Activated CD8-positive, alpha-beta memory T cell treated with anti-CD3 and anti-CD28 coated beads, Interleukin-2, amount 50 U/mL, for 48 hours (primary cell): ENCODE results near the gene ZC3H18.
"Not testable (repeated sequence)": the region's sequence is repeated elsewhere in the genome, so short reads cannot be mapped to it uniquely, and the experiment has no call there.

ENCODE experiments used
- DNase-seq: peaks from one replicate; pipeline ENCODE4 v3.0.0-alpha.2; 2020

The ZC3H18 gene

DNA sequence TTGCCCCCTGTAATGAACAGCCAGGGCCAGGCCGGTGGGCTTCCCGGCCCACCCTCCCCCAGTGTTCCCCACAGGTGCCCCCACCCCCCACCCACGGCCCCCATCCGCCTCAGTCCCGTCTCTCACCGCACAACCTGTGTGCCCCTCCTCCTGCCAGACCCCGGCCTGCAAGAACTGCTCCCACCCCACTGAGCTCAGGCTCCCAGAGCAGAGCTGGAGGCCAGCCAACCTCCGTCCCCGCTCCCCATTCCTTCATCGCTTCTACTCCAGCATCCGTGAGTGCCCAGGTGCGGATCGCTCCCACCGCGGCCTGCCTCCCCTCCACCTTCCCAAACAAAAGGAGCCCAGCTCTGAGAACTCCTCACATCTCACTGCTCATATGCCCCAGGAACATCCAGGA, 88.5 kb downstream of the ZC3H18 start:
- no peak for DNase-seq

DNA sequence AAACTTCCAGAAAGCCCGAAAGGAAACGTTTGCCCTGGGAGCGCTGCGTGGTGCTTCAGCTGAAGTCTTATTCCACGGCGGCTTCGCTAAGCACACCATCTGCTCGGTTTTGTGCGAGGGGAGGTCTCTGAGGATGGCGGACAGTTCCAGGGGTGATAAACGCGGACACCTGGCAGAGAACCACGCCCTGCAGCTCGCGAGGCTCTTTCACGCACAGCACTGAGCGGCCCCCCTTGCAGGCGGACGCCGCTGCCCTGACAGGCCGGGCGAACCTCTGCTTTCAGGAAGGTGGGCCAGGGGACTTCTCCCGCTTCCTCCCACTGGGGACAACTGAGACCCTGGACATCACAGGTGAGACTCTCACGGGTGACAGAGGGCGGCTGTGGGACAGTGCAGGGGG, 89.0 kb downstream of the ZC3H18 start:
- no peak for DNase-seq

DNA sequence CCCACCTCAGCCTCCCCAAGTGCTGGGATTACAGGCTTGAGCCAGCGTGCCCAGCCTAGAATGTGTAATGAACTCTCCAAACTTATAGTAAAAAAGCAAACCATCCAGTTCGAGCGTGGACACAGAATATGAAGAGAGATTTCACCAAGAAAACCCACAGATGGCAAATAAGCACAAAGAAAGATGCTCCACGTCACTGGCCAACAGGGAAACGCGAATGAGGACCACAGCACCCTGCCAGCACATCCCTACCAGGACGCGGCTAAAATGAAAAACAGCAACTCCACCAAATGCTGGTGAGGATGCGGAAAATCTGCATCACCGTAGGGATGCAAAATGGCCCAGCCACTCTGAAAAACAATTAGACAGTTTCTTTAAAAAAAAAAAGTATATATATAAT, 91.3 kb downstream of the ZC3H18 start:
- DNase-seq: no peak

DNA sequence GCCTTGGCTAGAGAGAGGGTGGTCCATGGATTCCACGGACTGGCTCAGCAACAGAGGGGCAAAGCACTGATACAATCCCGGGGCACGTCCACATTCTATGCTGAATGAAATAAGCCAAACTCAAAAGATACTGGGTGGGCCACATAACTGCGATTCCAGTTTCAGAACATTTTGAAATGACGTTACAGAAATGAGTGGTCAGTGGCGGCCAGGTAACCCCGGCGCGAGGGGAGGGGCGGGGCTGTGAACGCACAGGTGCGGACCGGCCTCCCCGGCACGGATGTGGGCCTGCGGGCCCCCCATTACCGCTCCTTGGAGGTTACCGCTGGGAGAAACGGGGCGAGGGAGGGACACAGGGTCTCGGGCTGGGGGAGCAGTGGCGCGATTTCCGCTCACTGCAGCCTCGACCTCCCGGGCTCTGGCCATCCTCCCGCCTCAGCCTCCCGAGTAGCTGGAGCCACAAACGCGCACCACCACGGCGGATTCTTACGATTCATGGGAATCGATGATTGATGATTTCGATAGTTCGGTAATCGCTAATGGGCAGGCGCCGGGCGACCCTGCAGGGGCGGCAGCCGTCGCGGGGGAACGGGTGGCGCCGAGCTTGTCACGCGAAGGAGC, 92.1 kb downstream of the ZC3H18 start:
- DNase-seq: no peak

DNA sequence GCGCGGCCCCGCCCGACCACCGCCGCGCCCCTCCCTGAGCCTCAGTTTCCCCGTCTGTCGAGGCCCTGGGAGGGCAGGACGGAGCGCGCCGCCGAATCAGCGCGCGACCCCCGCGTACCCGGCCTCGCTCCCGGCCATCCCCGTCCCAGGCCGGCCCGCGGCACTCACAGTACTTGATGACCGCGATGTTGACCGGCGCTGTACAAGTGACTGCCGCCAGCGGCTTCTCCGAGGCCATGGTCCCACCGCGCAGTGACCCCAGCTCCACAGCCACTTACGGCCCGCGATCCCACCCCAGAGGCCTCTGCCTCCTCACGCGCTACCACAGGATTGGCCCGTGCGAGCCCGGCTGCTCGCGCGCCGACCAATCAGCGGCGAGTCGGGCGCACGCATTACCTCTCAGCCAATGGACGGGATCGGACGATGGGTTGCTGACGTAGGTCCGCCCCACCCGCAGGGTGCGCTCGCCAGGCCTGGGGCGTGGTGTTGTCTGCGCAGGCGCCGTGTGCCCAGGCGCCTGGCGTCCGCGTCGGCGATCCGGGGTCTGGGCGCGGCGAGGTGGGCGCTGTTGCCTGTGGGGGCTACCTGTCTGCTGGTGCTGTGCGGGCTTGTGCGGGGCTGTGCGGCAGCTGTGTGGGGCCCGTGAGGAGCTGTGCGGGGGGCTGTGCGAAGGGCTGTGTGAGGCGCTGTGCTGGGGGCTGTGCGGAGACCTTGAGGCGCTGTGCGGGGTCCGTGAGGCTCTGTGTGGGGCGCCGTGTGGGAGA, 92.8 kb downstream of the ZC3H18 start, which contains the start of gene MVD:
Gene MVD, minus strand, starts transcription at position 249 of the 764 bp plus-strand sequence. Its CDS starts 11 bp downstream, at position 238.
- DNase-seq: peak; percentile 96

DNA sequence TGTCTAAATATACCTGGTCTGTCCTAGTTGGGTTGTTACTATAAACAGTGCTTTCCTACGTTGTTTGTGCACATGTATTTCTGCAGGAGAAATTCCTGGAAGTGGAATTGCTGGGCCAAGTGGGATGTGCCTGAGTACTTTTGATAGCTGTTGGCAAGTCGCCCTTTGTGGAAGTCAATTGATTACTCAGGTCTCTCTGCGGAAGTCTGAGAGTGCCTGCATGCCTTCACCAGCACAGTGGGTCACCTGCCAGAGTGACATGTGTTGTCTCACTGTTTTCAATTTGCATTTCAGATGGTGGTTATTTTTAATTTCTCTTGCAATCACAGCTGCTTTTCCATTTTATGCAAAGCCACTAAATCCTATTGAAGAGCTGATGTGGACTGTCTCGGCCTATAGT, 94.9 kb downstream of the ZC3H18 start:
- DNase-seq: no peak

DNA sequence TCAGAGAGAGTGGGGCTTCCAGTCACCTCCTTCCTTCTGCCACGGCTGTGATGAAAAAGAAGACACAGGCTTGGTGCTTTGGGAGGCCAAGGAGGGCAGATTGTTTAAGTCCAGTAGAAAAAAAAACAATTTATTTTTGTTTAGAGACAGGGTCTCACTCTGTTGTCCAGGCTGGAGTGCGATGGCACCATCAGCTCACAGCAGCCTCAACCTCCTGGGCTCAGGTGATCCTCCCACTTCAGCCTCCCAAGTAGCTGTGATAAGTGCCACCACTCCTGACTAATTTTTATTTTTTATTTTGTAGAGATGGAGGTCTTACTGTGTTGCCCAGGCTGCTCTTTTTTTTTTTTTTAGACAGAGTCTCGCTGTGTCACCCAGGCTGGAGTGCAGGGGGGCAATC, 95.4 kb downstream of the ZC3H18 start:
- DNase-seq: no peak

DNA sequence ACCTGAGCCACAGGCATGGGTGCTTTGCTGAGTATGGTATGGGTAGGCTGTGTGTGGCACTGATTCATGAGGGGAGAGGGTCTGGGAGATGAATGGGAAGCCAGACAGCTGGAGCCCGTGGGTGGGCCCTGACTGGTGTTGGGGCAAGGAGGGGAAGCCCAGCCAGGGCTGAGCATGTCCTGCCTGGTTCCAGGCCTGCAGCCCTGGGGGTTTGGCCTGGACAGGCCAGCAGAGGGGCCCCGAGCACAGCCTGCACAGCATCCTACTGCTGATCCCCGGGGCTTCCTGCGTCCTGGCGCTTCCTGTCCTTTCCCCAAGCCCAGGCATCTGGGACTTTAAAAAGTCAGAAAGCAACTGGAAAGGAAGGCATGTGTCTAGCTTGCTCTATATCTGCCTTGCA, 97.3 kb downstream of the ZC3H18 start:
- no peak for DNase-seq

DNA sequence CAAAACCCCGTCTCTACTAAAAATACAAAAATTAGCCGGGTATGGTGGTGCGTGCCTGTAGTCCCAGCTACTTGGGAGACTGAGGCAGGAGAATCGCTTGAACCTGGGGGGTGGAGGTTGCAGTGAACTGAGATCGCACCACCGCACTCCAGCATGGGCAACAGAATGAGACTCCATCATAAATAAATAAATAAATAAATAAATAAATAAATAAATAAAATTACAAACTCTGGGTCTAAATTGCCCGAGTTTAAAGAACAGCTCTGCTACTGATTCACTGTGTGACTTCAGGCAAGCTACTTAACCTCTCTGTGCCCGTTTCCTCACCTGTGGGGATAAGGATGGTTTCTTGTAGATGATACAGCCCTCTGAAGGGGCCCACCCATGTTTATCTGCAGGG, 99.3 kb downstream of the ZC3H18 start:
- DNase-seq: not testable (repeated sequence)

DNA sequence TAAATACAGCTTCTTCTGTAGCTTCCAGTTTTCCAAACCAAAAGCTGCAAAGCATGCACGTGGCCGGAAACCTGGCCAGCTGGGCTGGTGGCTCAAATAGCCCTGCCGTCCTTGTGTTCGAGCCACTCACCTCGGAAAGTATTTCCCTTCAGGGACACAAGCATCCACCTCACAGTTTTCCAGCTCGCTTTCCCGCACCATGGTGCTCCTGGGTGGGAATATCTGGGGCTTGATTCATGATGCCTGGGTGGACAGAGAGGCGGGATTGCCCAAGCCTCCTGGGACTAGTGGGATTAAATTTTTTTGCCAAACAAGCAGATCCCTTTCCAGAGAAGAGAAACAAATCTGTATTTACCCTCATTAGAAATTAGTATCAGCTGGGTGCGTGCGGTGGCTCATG, 99.8 kb downstream of the ZC3H18 start:
- DNase-seq: no peak

DNA sequence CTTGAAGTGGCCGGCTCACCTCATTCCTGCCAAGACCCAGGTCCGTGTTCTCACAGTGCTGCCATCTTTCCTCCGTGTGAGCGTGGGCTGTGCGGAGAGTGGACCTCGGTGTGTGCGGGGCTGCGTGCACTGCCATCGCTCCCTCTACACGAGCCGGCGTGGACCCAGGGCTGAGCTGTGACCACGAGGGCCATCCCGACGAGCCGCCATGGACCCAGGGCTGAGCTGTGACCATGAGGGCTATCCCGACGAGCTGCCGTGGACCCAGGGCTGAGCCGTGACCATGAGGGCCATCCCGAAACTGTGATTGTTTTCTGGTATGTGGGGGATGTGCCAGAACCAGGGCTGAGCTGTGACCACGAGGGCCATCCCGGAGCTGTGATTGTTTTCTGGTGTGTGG, 101.6 kb downstream of the ZC3H18 start:
- DNase-seq: no peak

DNA sequence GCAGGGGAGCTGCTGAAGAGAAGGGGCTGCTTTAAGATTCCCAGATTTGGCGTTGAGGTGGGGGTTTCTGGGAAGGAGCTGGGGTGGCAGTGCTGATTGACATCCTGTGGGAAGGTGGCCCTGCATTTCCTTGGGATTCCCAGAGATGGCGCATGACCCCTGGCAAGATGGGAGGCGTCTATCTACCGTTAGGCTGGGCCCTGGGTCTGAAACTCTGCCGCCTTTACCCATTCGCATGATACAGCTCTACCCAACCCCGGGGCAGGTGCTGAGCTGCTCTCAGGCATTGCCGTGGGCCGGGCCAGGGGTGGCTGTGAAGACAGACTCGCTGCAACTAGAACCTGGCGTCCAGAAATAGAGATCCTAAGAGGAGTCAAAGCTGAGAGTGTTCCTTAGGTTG, 102.6 kb downstream of the ZC3H18 start:
- DNase-seq: no peak

DNA sequence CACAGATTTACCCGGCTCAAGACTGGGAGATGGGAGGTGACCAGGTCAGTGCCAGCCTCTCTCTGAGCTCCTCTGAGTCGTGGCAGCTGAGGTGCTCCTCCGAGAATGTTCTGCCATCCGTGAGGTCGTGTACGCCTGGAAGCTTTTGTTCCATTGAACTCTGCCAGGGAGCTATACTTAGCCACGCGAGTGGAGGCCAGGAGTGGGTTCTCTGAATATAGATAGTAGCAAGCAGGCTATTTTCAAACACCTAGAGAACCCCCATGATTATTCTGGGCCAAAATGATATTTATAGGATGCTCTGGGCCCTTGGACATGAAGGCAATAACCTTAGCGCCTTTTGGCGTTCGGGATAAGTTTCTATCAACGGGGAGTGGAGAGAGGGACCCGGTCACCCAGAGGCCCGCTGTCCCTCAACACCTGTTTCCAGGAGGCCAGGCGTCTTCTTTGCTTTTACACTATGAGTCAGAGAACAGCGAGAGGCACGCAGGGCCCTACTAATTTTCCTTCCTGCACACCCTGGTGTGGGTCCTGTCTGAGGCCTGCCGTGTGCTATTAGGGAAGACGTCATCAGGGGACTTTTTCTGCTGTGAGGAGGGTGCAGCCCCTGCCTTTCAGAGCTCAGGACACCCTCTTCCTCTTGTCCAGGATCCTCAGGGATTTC, 103.6 kb downstream of the ZC3H18 start:
- DNase-seq: no peak

DNA sequence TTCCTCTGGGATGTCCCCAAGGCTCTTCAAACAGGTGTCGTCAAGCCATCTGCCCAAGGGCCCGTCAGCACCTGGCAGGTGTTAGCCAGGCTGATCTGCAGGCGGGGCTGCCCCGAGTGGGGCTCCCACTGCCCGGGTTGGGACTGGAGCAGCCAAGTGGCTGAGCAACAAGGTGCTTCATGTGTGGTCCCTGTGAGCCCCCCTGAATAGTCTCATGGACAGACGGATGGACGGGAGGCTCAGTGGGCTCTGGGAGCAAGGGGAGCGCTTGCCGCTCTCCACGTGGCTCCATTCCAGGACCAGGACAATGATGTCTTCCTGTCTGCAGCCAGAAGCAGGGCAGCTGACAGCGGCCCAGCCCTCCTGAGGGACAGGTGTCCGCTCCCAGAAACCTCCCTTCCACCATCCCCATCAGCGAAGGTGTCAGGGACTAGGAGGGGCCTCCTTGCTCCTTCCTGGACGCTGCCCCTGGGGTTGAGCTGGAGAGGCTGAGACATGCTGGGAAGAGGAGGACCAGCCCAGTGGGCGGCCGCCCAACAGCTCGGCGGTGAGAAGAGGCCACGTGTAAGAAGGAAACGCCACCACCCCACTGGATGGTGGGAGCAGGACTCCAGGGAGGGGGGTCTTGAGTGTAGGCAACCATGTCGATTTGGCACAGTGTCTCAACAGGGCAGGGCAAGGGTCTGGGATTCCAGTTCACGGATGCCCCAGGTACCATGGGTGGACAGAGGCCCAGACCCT, 106.5 kb downstream of the ZC3H18 start:
- DNase-seq: no peak

DNA sequence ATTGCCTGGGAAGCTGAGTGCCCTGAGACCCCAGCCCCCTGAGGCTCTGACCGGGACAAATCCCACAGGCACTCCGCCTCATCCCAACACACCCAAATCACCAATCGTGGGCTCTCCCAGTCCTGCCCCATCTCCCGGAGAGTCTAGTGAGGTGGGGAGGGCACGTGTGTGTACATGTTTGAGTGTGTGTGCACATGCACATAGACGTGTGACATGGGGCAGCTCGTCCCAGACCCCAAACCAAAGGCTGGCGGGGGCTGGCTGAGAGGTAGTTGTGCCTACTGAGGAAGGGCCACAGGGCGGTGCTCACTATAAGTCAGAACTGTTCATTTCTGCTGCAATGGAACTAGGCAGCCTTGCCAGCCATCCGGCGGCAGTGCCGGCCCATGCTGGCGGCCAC, 107.5 kb downstream of the ZC3H18 start:
- no peak for DNase-seq

DNA sequence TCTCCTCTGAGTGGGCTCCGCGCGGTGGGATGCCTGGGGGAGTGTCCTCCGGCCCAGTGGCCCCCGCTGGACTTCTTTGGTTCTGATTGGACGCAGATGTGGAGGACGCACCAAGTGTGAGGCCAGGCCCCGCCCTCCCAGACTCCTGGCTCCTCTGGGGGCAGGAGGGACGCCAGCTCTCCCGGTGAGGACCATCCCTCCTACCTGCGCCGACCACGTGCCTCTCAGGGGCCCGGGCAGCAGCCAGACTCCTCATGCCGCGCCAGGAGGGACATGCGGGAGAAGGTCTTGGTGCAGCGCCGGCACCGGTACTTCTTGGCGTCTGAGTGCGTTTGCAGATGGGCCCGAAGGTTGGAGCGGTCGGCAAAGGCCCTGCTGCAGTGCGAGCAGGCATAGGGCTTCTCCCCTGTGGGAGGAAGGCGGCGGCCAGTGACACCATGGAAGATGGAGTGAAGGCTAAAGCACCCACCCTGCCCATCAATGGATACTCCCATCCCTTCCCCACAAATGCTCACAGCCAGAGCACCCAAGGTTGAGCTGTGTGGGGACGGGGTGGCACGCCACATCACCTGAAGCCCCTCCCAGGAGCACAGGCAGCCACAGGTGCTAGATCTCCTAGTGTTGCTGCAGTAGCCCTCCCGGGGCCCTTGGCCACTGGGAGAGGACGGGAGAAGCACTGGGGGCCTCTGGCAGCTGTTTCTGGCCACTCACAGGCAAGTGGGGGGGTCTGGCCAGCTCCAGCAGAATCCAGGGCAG, 108.2 kb downstream of the ZC3H18 start:
- no peak for DNase-seq

DNA sequence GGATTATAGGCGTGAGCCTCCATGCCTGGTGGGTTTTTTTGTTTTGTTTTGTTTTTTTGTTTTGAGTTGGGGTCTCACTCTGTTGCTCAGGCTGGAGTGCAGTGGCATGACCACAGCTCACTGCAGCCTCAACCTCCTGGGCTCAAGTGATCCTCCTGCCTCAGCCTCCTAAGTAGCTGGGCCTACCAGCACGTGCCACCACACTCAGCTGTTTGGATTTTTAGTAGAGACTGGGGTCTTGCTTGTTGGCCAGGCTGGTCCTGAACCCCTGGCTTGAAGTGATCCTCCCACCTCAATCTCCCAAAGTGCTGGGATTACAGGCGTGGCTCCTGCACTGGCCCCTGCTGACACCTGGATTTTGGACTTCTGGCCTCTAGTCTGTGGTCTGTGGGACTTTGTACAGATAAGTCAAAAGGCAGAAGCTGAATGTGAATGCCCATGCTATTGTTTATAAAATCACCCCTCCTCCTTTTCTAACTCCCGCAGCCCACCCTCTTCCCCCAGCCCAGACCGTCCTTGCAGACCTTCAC, 110.4 kb downstream of the ZC3H18 start:
- DNase-seq: no peak

DNA sequence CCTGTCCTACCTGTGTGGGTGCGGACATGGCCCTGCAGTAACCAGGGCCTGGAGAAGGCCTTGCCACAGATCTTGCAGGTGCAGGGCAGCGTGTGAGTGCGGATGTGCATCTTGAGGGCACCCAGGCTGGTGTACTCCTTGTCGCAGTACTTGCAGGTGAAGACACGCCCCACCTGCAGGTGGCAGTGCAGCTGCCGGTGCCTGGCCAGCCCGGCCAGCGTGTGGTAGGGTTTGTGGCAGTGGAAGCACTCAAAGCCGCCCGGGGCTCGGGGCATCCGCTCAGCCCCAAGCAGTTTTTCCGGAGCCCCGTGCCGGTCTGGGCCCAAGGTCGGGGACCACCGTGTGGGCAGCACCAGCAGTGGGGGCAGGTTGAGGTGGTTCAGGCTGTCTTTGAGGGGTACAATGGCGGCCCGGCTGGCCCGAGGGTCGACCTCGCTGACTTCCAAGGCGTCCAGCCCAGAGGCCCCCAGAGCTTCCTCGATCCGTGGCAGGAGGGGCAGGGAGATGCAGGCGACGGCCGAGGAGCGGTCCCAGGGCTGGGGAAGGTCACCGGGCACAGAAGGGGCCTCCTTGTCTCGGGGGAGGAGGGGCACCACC, 111.0 kb downstream of the ZC3H18 start:
- DNase-seq: peak; percentile 70
